ENCODE measurements around the gene TMEM129. TPM values are rescaled to one million over a fixed set of nuclear protein-coding genes. Genes with fewer than 3 reads are reported as not detected.
A peak's percentile ranks its signal among the peaks of the same experiment; 100 is the strongest.

Gene TMEM129
- total RNA-seq, 4 donors from 2014 or later, result 28.9 to 106 (median 67.1) TPM

DNA sequence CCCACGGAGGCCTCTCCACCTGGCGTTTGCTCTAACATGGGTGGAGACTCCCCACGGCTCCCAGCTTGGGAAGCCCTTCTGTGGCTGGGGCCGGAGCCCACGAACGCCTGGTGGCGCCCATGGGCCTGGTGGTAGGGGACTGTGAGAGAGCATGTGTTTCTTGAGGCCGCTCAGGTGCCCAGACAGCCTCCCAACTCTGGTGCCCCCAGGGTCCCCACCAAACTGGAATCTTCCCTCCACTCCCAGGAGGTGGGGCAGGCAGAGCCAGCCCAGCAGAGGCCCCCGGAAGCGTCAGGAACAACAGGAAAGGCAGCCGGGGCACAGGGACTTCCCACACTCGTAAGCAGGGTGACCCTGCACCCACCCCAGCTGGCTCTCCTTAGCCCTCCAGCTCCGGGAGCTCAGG, 38.7 kb upstream of the TMEM129 start:
- Histone ChIP-seq H3K36me3 (no peaks in the 10 kb centered on the region), H3K4me3 (no peak overlapping the region), H3K27me3 (no peaks in the 10 kb centered on the region), H3K27ac (no peak overlapping the region), H3K4me1 (peaks cover 0 to 14% (median 4%) of the 10 kb centered on the region in 4 donors), H3K9me3 (no peaks in the 10 kb centered on the region)
- DNase-seq, result no peak
- no peak for TF ChIP-seq POLR2A (IDR thresholded peaks at IDR 0.05)
- TF ChIP-seq, protein P1, sequence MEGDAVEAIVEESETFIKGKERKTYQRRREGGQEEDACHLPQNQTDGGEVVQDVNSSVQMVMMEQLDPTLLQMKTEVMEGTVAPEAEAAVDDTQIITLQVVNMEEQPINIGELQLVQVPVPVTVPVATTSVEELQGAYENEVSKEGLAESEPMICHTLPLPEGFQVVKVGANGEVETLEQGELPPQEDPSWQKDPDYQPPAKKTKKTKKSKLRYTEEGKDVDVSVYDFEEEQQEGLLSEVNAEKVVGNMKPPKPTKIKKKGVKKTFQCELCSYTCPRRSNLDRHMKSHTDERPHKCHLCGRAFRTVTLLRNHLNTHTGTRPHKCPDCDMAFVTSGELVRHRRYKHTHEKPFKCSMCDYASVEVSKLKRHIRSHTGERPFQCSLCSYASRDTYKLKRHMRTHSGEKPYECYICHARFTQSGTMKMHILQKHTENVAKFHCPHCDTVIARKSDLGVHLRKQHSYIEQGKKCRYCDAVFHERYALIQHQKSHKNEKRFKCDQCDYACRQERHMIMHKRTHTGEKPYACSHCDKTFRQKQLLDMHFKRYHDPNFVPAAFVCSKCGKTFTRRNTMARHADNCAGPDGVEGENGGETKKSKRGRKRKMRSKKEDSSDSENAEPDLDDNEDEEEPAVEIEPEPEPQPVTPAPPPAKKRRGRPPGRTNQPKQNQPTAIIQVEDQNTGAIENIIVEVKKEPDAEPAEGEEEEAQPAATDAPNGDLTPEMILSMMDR (IDR thresholded peaks at IDR 0.05), result peak in 1 of 6 experiments; percentile 8

GRCh38 chr4:1759170-1759817, 38.2 kb upstream of the TMEM129 start:
- Histone ChIP-seq H3K27ac (no peak overlapping the region), H3K4me1 (peaks cover 0 to 14% (median 4%) of the 10 kb centered on the region in 4 donors), H3K36me3 (no peaks in the 10 kb centered on the region), H3K27me3 (no peaks in the 10 kb centered on the region), H3K4me3 (no peak overlapping the region), H3K9me3 (no peaks in the 10 kb centered on the region)
- no peak for DNase-seq
- TF ChIP-seq POLR2A (IDR thresholded peaks at IDR 0.05), result no peak
- TF ChIP-seq, protein P1 (IDR thresholded peaks at IDR 0.05), result no peak

DNA sequence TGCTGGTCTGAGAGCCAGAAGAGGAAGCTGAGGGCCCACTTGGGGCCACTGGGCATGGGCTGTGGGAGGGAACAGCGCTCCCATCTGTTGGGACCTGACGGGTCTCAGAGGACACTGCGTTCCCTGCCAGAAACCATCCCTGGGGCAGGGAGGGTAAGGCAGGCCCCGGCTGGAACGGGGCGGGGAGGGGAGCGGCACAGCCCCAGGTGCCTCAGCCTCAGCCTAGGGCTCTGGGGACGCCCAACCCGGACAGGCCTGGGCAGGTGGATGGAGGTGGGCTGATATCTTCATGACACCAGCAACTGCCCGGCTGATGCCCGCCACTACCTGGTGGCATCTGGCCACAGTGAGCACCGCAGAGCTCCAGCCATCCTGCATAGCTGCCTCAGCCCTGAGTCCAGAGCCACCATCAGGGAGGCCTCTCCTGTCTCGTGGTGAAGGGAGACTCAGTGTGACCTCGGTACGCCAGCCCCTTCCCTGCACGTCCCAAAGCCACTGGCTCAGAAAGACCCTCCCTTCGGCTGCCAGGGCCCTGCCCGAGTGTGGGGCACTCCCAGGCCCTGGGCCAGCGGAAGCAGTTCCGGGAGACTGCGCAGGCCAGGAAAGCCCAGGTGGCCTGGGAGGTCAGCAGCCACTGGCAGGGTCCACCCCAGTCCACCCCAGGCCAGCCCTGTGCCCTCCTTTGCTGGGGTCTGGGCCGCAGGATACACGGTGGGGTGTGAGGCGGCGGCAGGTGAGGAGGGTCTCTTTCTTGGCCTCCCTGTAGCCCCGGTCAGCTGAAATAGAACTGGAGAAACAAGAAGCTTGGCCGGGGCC, 37.4 kb upstream of the TMEM129 start:
- H3K4me1 ChIP-seq, result peaks cover 0 to 8% (median 2%) of the 10 kb centered on the region in 4 donors
- no peak overlapping the region for H3K4me3 ChIP-seq
- no peak for DNase-seq
- H3K9me3 ChIP-seq, result no peaks in the 10 kb centered on the region
- no peaks in the 10 kb centered on the region for H3K36me3 ChIP-seq
- H3K27ac ChIP-seq, result no peak overlapping the region
- TF ChIP-seq POLR2A (IDR thresholded peaks at IDR 0.05), result no peak
- TF ChIP-seq, protein P1 (IDR thresholded peaks at IDR 0.05), result no peak
- no peaks in the 10 kb centered on the region for H3K27me3 ChIP-seq

DNA sequence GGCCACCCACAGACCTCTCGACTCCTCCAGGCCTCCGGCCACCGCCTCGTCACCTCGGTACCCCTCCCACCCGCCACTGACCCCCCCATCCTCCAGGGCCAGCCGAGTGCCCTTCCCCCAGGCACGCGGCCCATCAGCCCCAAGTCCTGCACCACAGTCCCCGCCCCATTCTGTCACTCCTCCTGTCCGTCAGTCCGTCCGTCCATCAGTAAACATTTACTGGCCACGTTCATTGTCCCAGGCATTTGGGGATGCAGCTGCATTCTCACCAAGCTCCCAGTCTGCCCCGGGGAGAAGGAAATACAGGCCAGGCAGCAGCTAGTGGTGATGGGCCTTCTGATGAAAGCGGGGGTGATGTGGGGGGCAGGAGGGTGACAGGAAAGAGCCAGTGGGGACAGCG, 36.7 kb upstream of the TMEM129 start:
- no peaks in the 10 kb centered on the region for H3K27me3 ChIP-seq
- peaks cover 0 to 6% (median under 1%) of the 10 kb centered on the region in 4 donors for H3K4me1 ChIP-seq
- no peak overlapping the region for H3K4me3 ChIP-seq
- no peak for DNase-seq
- no peaks in the 10 kb centered on the region for H3K36me3 ChIP-seq
- no peak overlapping the region for H3K27ac ChIP-seq
- TF ChIP-seq, protein P1 (IDR thresholded peaks at IDR 0.05), result no peak
- no peak for TF ChIP-seq POLR2A (IDR thresholded peaks at IDR 0.05)
- H3K9me3 ChIP-seq, result no peaks in the 10 kb centered on the region

DNA sequence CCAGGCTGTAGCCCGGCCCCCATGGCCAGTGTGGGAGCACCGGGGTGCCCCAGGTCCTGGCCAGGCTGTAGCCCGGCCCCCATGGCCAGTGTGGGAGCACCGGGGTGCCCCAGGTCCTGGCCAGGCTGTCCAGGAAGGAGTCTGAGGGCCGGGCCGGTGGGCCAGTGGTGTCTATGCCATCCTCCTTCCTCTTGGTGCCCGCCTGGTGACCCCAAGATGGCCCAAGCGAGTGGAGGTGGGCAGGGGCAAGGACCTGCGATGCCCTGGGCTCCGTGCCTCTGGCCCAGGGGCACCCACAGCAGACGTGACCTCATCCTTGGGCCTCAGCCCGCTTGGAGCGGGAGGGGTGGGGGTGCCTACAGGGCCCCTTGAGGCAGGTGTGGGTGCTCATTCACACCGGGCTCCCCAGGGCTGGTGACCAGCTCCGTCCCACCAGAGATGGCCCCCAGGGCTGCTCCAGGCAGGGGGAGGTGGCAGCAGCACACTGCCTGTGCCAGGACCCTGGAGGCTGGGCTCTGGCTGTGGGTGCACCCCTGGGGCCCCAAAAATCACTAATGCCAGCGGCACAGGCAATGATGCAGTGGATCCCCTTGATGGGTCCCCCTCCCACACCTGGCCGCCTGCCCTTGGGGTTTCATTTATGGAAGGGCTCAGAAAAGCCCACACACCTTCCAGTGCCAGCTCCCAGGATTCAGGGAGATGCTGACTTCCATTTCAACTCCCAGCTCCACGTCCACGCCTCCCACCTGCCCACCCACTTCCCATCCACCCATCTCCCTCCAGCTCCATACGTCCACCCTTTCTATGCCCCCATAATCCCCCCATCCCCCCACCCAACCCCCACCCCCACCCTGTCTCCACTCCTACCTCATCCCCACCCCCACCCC, 36.0 kb upstream of the TMEM129 start:
- no peak for DNase-seq
- H3K4me1 ChIP-seq, result peaks cover 0 to 11% (median 5%) of the 10 kb centered on the region in 4 donors
- H3K9me3 ChIP-seq, result no peaks in the 10 kb centered on the region
- no peak for TF ChIP-seq POLR2A (IDR thresholded peaks at IDR 0.05)
- TF ChIP-seq, protein P1 (IDR thresholded peaks at IDR 0.05), result no peak
- no peaks in the 10 kb centered on the region for H3K36me3 ChIP-seq
- no peaks in the 10 kb centered on the region for H3K27me3 ChIP-seq
- H3K27ac ChIP-seq, result no peak overlapping the region
- H3K4me3 ChIP-seq, result no peak overlapping the region
